GM12878 (cell line): ENCODE data around the gene AP2B1.

Experiments
- BHLHE40 ChIP-seq, 2 experiments: fragments of 450-650 bp in 1 of 2; IDR thresholded peaks; 2 replicates each; pipeline ENCODE4 v1.6.1; 2011 to 2017; ENCODE audit warnings: low read depth in 2 of 2, borderline replicate concordance in 1 of 2, improper control_type of control experiment in 1 of 2, low read length in 1 of 2, mild to moderate bottlenecking in 1 of 2
- CTCF ChIP-seq, 3 experiments: IDR thresholded peaks in 2 of 3; conservative IDR thresholded peaks in 1 of 3; 2 replicates each; pipeline ENCODE4 v1.5.1; 2011; ENCODE audit warnings: low read depth in 3 of 3, low read length in 3 of 3, mild to moderate bottlenecking in 3 of 3, control low read depth in 2 of 3, moderate library complexity in 2 of 3, inconsistent platforms in 1 of 3, mixed read lengths in 1 of 3; ENCODE audit not compliant: control insufficient read depth in 2 of 3, insufficient read depth in 1 of 3; ENCODE audit errors: extremely low read depth in 1 of 3
- EED ChIP-seq: sonication (generic); IDR thresholded peaks from 2 replicates; pipeline ENCODE4 v1.6.1; 2016; ENCODE audit warnings: antibody characterized with exemption, low read depth
- ESRRA ChIP-seq: IDR thresholded peaks from 2 replicates; pipeline ENCODE4 v1.6.1; 2012; ENCODE audit warnings: mild to moderate bottlenecking, low read length, improper control_type of control experiment
- EZH2 ChIP-seq: IDR thresholded peaks from 2 replicates; pipeline ENCODE4 v1.6.1; 2012; ENCODE audit warnings: low read depth, mild to moderate bottlenecking, control low read depth, inconsistent platforms, low read length, borderline replicate concordance; ENCODE audit not compliant: control insufficient read depth
- JUND ChIP-seq: IDR thresholded peaks from 2 replicates; pipeline ENCODE4 v1.6.1; 2012; ENCODE audit warnings: low read depth, mild to moderate bottlenecking, low read length, improper control_type of control experiment, moderate library complexity
- KAT2A ChIP-seq: conservative IDR thresholded peaks from 2 replicates; pipeline ENCODE4 v1.6.1; 2011; ENCODE audit warnings: low read depth, low read length; ENCODE audit not compliant: control insufficient read depth
- LARP7 ChIP-seq: fragments of 450-650 bp; IDR thresholded peaks from 2 replicates; pipeline ENCODE4 v1.6.1; 2017; ENCODE audit warnings: mild to moderate bottlenecking
- NFYA ChIP-seq: IDR thresholded peaks from 2 replicates; pipeline ENCODE4 v1.6.1; 2011; ENCODE audit warnings: low read depth, mild to moderate bottlenecking, low read length, improper control_type of control experiment, borderline replicate concordance
- PML ChIP-seq: IDR thresholded peaks from 2 replicates; pipeline ENCODE4 v1.6.1; 2012; ENCODE audit warnings: low read length, inconsistent platforms
- SMARCA5 ChIP-seq: fragments of 450-650 bp; IDR thresholded peaks from 2 replicates; pipeline ENCODE4 v1.6.1; 2017; ENCODE audit warnings: mild to moderate bottlenecking
- SMC3 ChIP-seq: IDR thresholded peaks from 2 replicates; pipeline ENCODE4 v1.6.1; 2011; ENCODE audit warnings: low read length, improper control_type of control experiment, borderline replicate concordance
- ZNF24 ChIP-seq: fragments of 450-650 bp; IDR thresholded peaks from 2 replicates; pipeline ENCODE4 v1.6.1; 2017; ENCODE audit warnings: antibody characterized with exemption, mild to moderate bottlenecking

GRCh38 chr17:35709874-35710273 is 122.8 kb downstream of the AP2B1 start:
- TF ChIP-seq BHLHE40 (IDR thresholded peaks at IDR 0.05; ENCODE audit: borderline replicate concordance in 1 of 2, low read depth in 2 of 2, low read length in 1 of 2) (no peak), CTCF (IDR thresholded peaks at IDR 0.05 in 2 of 3, conservative IDR thresholded peaks at IDR 0.05 in 1 of 3; ENCODE audit: control insufficient read depth in 2 of 3, extremely low read depth in 1 of 3, insufficient read depth in 1 of 3, low read depth in 3 of 3, low read length in 3 of 3) (no peak), JUND (no peak), SMARCA5 (no peak), EED (no peak), ESRRA (no peak), PML (no peak), KAT2A (no peak), LARP7 (no peak), SMC3 (no peak), ZNF24 (no peak), EZH2 (no peak), NFYA (no peak)
